HG03460 (cell line): Measurements from ENCODE around the gene E2F2.
"Not testable (repeated sequence)": the region's sequence is repeated elsewhere in the genome, so short reads cannot be mapped to it uniquely, and the experiment has no call there.

Experiments
- ATAC-seq: cut with Tn5 transposase; IDR thresholded peaks from one replicate; pipeline ENCODE4 v1.9.1; 2021; ENCODE audit not compliant: unreplicated experiment

The E2F2 gene

GRCh38 chr1:23525558-23526250 is 5.3 kb downstream of the E2F2 start:
- ATAC-seq: no peak

- ATAC-seq: no peak
These were observed 6.2 kb downstream of the E2F2 start for GRCh38 chr1:23524716-23525401.

- no peak for ATAC-seq
These were observed 6.9 kb downstream of the E2F2 start for GRCh38 chr1:23524163-23524562.

- ATAC-seq: no peak
These were observed 8.6 kb downstream of the E2F2 start for GRCh38 chr1:23522244-23522982.

- ATAC-seq: no peak
These were observed 9.4 kb downstream of the E2F2 start for GRCh38 chr1:23521588-23521987.

- no peak for ATAC-seq
These were observed 13.5 kb downstream of the E2F2 start for GRCh38 chr1:23517581-23517980.

GRCh38 chr1:23515905-23516304 is 15.1 kb downstream of the E2F2 start:
- ATAC-seq: no peak

GRCh38 chr1:23514111-23514679 is 16.8 kb downstream of the E2F2 start:
- no peak for ATAC-seq

GRCh38 chr1:23509896-23510295 is 21.1 kb downstream of the E2F2 start:
- no peak for ATAC-seq

- ATAC-seq: no peak
These were observed 24.5 kb downstream of the E2F2 start for GRCh38 chr1:23506376-23507107.

GRCh38 chr1:23505851-23506250 is 25.2 kb downstream of the E2F2 start:
- no peak for ATAC-seq

GRCh38 chr1:23504156-23504555 is 26.9 kb downstream of the E2F2 start:
- ATAC-seq: not testable (repeated sequence)

GRCh38 chr1:23502951-23503350 is 28.1 kb downstream of the E2F2 start:
- no peak for ATAC-seq

GRCh38 chr1:23500466-23500865 is 30.6 kb downstream of the E2F2 start:
- ATAC-seq: no peak

GRCh38 chr1:23497777-23498439 is 33.1 kb downstream of the E2F2 start:
- ATAC-seq: no peak

- no peak for ATAC-seq
These were observed 34.4 kb downstream of the E2F2 start for GRCh38 chr1:23496490-23497181.

- not testable (repeated sequence) for ATAC-seq
These were observed 36.2 kb downstream of the E2F2 start for GRCh38 chr1:23494836-23495235.

- not testable (repeated sequence) for ATAC-seq
These were observed 38.3 kb downstream of the E2F2 start for GRCh38 chr1:23492776-23493175.

- no peak for ATAC-seq
These were observed 38.8 kb downstream of the E2F2 start for GRCh38 chr1:23492132-23492720.
